T-helper 2 cell treated with Interferon-gamma antibody and Interleukin-4, amounts not matched to agents 100 ng/mL and 5 ng/mL, for 36 hours (primary cell): ENCODE results near the gene TACC2. TPM values are rescaled to one million over a fixed set of nuclear protein-coding genes. Genes with fewer than 3 reads are reported as not detected.
"Not testable (repeated sequence)": the region's sequence is repeated elsewhere in the genome, so short reads cannot be mapped to it uniquely, and the experiment has no call there.

Experiments
- intact Hi-C: fragments of 100-400 bp; cut with micrococcal nuclease; formaldehyde crosslinking; loops from one replicate; pipeline ENCODE4 v1.15.1; 2023
- total RNA-seq: library from RNA; stranded (reverse); gene quantifications from 2 replicates; pipeline ENCODE4 v1.2.3, GENCODE V29; 2022

The TACC2 gene
- total RNA-seq, 1 donor from 2014 or later, result not detected

DNA sequence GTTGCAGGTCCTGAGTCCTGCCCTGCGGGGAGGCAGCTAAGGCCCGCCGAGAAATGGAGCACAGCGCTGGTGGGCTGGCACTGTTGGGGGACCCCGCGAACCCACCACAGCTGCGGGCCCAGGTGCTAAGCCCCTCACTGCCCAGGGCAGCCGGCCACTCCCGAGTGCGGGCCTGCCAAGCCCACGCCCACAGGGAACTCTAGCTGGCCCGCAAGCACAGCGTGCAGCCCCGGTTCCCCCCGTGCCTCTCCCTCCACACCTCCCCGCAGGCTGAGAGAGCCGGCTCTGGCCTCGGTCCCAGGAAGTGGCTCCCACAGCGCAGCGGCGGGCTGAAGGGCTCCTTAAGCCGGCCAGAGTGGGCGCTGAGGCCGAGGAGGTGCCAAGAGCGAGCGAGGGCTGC is 10.5 kb upstream of the TACC2 start:
- intact Hi-C loops, result no loop called here

DNA sequence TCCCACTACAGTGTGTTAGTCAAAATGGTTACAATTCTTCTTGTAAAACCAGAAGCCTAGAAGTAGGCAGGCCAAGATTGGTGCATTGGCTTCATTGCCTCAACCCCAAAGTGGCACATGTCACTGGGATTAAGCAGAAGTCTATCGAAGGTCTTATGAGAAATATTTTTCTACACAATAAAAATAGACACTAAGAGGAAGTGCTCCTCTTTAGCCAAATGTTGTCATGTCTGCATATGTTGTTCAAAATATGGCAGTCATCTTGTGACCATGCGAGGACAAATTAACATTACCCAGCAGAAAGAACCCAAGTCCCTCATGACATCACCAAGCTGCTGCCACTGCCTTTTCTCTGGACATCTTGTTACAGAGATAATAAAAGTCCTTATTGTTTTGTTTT is 7.6 kb upstream of the TACC2 start:
- intact Hi-C loops, result no loop called here

DNA sequence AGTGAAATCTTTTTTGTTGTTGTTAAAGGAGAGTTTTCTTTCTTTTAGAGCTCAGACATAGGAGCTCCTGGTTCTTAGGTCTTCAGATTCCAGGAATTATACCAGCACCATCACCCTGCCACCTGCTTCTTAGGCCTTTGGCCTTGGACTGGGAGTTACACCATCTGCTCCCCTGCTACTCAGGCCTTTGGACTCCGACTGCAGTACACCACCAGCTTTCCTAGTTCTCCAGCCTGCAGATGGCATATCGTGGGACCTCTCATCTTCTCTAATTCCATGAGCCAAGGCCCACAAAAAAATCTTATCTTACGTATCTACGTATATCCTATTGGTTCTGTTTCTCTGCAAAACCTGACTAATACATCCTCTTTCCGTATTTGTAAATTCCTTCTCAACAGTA is 5.1 kb upstream of the TACC2 start:
- intact Hi-C loops, result no loop called here

DNA sequence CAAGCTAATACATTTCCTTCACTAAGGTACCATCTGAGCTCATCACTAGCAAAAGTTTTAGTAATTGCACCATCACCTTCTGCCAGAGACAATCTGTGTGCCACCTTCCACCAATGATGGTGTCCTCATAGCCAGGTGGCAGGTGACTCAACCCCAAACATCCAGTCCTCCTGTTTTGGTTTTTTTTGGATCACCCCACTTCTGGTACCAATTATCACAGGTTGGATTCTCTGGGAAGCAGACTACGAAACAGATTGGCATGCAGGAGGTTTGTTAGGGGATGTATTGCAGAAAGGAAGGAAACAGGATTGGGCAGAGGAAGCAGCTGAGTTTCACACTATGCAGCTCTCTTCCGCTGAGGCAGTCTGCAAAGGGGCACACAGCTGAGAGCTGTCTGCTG is 4.5 kb upstream of the TACC2 start:
- intact Hi-C loops, result no loop called here

DNA sequence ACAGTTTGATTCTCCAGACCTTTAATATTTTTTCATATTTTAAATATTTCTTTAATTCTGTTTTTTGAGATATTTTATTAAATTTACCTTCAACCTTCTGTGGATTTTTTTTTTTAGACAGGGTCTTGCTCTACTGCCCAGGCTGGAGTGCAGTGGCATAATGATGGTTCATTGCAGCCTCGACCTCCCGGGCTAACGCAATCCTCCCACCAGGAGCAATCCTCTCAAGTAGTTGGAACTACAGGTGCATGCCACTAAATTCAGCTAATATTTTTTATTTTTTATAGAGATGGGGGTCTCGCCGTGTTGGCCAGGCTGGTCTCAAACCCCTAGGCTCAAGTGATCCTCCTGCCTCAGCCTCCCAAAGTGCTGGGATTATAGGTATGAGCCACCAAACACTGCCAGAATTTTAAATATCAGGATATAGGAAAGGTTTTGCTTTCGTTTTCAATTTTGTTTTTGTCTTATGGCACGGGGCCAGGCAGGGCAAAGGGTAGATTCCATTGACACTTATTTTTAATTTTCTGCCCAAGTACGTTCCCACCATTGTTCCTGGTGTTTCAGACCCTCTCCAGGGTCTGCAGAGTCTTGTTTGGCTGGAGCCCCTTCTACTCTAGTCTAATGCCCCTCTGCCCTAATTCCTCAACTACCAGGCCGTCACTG is 1.2 kb downstream of the TACC2 start:
- intact Hi-C loops, result no loop called here

DNA sequence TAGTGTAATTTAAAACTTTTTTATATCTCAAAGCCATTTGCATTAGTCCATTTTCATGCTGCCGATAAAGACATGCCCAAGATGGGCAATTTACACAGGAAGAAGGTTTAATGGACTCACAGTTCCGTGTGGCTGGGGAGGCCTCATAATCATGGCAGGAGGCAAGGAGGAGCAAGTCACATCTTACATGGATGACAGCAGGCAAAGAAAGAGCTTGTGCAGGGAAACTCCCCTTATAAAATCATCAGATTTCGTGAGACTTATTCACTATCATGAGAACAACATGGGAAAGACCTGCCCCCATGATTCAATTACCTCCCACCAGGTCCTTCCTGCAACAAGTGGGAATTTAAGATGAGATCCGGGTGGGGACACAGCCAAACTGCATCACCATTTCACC is 2.8 kb downstream of the TACC2 start:
- intact Hi-C loops, result not testable (repeated sequence)

DNA sequence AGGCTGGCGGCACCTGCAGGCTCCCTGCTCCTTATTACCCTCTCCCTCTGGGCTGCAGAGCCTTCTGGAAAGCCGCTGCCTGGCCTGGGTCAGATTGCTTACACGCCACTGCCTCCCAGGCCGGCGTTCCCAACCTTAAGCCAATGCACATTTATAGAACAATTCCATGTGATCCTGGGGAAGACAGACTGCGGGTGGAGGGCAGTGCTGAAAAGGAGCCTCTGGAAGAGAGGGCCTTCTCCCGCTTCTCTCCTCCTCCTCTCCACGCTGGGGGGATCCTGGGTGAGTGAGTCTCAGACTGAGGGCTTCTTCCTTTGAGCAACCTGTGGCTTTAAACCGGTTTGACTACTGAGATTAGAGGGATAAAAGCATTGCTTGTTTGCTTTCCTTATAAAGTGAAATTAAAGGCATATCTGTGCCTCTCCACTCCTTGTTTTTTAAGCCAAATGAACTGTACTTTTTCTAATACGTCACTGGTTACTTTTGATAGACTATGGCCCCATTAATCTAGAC is 5.5 kb downstream of the TACC2 start:
- intact Hi-C loops, result no loop called here

DNA sequence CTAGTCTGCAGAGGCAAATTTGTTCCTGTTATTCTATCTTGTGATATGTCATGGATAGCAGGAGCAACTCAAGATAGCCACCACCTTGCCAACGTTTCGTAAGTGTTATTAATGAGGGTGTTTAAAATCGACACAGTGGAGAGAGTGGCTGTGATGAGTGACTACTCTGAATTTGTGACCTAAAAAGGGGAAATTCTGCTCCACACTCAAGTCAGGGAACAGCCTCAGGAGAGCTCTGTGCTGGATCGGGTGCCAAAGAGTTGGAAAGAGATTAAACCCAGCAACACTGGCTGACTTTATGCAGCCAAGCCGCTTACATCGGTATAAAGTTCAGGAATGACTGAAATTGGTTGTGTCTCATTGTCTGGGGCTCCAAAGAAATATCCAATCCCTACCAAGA is 9.5 kb downstream of the TACC2 start:
- intact Hi-C loops, result no loop called here

DNA sequence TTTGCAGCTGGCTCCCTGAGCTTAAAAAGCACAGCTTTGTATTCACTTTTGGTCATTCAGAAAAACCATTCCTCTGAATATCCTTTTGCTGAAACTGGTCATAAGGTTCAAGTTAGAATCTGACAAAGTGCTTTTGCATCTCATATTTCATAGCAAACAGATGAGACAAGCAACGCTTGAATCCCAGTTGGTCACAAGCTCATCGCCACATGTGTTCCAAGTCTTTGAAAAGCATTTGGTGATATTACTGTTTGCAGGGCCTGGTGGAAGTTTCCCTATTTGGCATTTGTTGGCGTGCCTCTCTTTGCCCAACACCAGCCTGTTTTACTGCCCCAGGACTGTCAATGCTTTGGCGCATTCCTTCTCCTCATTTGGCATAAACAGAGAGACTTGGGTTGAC is 10.3 kb downstream of the TACC2 start:
- intact Hi-C loops, result no loop called here

DNA sequence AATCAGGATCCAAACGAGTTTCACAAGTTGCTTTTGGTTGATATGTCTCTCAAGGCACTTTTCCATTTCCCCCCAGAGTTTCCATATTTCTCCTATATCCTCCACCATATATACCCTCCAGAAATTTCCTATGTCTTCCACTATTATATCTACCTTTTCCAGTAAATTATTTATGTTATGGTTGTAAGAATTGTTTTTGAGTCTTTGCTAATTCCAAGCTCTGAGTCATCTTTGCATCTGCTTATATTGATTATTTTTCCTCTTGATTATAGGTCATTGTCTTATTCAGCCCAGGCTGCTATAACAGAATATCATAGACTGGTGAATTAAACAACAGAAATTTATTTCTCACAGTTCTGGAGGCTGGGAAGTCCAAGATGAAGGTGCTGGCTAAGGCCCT is 12.7 kb downstream of the TACC2 start:
- intact Hi-C loops, result no loop called here

DNA sequence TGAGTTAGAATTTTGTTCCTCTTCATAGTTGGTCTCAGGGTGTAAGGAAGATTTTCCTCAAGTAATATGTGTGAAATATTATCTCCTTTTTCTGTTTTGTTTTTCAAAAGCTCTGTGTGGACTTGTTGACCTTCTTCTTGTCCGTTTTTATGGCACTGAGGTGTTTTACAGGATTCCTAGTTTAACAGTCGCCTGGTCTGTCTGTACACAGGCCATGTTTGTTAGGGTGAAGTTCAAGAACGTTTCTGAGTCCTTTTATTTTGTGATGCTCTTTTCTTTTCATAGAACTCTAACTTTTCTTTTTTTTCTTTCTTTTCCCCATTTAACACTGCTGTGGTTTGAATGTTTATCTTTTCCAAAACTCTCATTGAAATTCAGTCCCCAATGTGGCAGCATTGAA is 18.5 kb downstream of the TACC2 start:
- intact Hi-C loops, result no loop called here

DNA sequence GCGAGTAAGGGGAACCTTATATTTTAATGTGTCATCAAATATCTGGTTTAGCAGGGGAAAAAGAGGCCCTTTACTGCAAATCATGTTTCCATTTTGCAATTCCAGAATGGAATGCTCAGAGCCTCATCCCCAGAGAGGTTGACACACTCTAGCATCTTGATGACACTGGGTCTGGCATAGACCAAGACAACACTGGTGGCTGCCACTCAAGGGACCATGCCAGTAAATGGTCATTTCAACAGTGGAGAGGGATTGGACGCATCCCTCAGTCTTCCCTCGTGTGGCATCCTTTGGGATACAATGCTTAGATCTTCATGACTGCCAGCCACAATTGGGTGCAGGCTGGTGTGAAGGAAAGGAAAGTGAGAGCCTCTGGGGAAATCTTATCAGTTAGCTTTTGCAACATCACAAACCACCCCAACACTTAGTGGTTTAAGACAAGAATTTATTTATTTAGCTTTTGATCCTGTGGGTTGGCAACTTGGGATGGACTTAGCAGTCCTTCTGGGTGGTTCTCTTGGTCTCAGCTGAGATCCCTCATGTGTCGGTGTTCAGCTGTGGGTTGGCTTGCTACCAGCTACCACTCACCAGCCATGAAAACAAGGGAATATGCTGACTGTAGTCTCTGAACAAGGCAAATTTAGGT is 21.6 kb downstream of the TACC2 start:
- intact Hi-C loops, result no loop called here

DNA sequence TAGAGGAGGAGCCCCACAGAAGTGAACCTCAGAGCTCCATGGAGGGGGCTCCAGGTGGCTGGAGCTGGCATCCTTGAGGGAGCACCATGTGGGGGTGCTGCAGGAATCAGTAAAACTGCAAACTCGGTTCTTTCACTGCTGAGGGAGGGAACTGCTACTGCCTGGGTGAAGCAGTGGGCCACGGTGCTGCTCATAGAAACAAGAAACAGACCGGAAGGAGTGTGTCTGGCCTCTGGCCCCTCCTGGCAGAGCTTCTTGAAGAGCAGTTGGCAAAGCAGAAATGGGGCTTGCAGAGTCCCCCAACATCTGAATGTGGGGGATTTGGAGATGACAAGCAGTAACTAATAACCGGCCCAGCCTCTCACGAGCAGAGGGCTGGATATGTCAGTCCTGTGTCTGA is 23.8 kb downstream of the TACC2 start:
- intact Hi-C loops, result no loop called here

DNA sequence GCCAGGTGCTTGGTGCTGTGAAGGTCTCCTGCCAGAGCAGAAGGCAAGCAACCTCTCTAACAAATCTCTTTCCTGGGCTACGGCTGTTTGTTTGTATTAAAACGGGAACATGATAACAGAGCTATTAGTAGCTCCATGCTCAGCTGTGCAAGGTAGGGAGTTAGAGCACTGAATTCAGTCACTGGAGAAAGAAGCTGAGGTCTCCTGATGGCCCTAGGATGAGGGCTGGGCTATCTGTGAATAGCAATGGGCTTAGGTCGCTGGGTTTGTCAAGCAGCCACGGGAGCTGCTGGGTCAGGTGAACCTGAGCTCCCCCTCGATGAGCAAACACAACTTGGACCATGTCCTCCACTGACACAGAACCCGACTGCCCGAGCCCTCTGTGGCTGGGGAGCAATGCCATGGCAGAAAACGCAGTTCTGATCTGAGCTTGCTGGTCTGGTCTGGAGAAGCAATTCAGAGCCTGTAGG is 24.4 kb downstream of the TACC2 start:
- intact Hi-C loops, result no loop called here

DNA sequence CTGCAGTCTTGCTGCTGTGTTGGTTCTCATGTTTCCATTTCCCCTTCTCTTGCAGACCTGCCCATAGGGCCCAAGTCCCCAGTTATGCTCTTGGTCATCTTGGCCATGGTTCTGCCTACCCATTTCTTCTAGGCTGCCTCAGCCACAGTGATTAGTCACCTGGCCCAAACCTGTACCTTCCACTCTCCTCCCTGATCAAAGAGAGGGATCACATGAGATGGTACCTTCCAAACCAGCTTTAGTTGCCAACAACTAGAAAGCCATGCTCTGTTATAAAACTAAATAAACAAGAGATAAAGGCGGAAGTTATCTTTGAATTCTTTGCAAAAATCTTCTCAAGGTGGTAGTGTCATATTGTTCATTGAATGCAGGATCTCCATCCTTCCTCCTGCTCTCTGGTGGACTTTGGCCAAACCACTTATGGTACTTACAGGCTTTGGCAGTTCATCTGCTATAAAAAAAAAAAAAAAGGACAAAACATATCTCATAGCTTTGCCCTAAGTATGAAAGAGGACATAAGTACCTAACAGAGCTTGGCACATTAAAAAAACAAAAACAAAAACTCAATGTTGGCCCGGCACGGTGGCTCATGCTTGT is 25.8 kb downstream of the TACC2 start:
- intact Hi-C loops, result no loop called here

DNA sequence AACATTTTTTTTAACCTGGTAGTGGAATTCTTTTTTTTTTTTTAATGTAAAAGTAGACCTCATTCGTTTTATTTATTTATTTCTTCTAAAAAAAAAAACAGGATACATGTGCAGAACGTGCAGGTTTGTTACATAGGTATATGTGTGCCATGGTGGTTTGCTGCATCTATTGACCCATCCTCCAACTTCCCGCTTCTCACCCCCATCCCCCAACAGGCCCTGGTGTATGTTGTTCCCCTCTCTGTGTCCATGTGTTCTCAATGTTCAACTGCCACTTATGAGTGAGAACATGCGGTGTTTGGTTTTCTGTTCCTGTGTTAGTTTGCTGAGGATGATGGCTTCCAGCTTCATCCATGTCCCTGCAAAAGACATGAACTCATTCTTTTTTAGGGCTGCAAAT is 29.0 kb downstream of the TACC2 start:
- intact Hi-C loops, result not testable (repeated sequence)

DNA sequence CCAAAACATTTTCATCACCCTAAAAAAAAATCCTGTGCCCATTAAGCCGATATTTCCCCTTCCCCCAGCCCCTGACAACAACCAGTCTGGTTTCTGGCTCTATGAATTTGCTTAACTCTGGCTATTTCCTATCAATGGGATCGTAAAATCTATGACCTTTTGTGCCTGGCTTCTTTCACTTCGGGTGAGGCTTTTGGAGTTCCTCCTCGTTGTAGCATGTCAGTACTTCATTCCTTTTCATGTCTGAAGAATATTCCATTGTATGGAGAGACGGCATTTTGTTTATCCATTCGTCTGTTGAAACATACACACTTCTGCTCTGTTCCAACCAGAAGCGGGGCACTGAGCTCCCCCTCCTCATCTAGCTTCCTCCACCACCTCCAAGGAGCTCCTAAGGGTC is 29.5 kb downstream of the TACC2 start:
- intact Hi-C loops, result no loop called here

DNA sequence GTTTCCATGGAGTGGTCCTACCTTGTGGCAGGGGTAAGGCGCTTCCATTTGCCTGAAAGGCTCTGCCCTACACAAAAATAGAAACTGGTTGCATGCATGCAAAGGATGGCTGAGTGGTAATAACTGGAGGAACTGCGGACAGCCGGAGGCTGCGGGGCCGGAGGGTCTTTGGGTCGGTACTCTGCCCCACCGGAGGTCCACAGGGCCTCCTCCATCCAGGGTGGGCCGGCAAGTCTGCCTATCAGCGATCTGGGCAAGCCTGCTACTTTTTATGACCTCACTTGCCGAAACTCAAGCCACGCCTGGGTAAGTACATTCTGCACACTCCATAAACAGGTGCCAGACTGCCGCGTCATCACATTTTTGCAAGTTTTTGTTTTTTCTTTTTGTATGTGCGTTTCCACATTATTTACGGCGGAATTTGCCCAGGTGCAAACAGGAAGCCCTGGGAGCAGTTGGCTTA is 30.0 kb downstream of the TACC2 start:
- intact Hi-C loops, result no loop called here

DNA sequence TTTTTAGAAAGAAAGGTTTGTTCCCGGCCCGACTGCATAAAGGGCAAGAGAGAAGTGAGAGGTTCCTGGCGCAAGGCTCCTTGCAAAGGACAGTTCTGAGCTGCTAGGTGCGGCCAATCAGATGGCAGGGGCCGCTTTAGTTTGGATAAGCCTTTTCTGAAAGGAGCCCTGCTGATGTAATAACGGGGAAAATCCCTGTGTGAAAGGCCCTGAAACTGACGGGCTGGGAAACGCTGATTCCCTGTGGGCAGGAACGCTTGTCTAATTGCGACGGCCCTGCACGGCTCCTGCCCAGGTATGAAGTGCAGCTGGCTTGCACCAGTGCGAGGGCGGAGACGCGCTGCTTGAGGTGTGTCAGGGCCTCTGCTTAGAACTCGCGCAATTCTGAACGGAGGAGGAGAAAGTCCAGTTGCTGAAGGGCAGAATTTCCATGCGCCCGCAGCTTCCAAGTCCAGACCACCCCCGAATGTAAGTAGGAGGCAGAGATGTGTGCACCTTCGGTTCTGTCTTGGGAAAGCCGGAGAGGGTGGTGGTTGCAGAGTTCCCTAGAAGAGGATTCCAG is 30.5 kb downstream of the TACC2 start:
- intact Hi-C loops, result no loop called here

DNA sequence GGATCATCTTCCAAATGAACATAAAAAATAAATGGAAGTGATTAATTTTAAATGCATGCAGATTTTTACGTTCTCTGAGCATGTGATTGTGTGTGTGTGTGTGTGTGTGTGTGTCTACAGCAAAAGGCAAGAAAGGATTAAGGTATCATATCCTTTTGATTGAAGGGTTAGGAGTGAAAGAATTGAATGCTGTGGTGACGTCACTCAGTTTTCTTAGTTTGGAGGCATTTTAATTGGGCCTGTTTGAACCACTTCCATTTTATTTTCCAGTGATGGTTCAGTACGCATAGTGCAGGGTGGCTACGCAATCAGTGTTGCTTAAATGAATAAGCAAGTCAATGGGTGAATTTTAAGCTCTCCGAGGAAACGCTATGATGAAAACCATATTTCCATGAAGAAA is 31.3 kb downstream of the TACC2 start:
- intact Hi-C loops, result no loop called here

DNA sequence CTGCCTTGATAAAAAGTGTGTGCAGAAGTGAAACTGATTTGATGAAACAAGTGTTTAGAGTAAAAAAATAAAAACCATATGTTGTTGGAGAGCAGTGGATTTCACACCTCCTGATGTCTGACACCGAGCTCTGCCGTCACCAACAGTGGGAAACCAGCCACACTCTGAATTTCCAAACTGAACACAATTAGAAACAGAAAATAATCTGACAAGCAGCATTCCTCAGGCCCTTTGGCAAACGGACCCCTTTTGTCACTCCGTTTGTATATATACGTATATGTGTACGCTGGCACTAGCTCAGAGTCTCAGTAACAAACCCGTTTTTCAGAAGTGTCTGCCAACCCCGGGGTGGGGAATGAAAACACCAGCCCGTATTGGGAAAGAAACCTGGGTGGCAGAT is 32.4 kb downstream of the TACC2 start:
- intact Hi-C loops, result no loop called here

DNA sequence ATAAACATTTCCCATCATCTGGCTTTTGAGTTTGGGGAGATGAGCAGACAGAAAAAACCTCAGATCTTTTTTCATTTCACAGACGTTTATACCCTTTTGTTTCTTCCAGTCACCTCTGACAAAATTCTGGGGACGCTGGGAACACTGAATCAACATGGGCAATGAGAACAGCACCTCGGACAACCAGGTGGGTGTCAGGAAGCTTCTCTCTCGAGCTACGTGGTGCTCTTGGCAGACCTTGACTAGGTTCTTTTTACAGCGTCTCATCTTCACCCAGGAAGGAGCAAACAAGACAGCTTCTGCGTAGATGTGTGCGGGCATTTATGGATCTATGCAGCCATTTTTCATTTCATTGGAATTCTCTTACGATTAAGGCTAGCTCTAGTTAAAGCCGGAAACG is 32.9 kb downstream of the TACC2 start:
- intact Hi-C loops, result no loop called here
